OCI-LY3 (cell line): ENCODE measurements around the gene TLR9.

ENCODE experiments used
- H2AFZ ChIP-seq: fragments of 200-600, 300-600 bp; shearing (Covaris generic); 2 replicates; pipeline ENCODE4 v1.6.0; 2014; ENCODE audit warnings: antibody characterized with exemption, low read depth, low read length
- H3K27ac ChIP-seq: fragments of 200-600, 300-600 bp; sonication (generic); 2 replicates; pipeline ENCODE4 v1.5.1; 2014; ENCODE audit warnings: mild to moderate bottlenecking, low read length, moderate library complexity, mixed read lengths
- H3K27me3 ChIP-seq: fragments of 200-600, 300-600 bp; sonication (generic); 2 replicates; pipeline ENCODE4 v1.6.1; 2014; ENCODE audit warnings: low read depth, low read length, mixed read lengths
- H3K36me3 ChIP-seq: fragments of 200-600, 300-600 bp; sonication (generic); replicated peaks from 2 replicates; pipeline ENCODE3; 2014; ENCODE audit warnings: low read depth, low read length, mixed read lengths
- H3K4me1 ChIP-seq: fragments of 300-600, 200-600 bp; sonication (generic); 2 replicates; pipeline ENCODE4 v1.6.1; 2014; ENCODE audit warnings: low read length, mixed read lengths
- H3K4me2 ChIP-seq: fragments of 200-600, 300-600 bp; sonication (generic); 2 replicates; pipeline ENCODE4 v1.6.1; 2014; ENCODE audit warnings: low read length, mixed read lengths
- H3K4me3 ChIP-seq: fragments of 300-600, 200-600 bp; sonication (generic); 2 replicates; pipeline ENCODE4 v1.5.1; 2014; ENCODE audit warnings: antibody characterized with exemption, mild to moderate bottlenecking, low read length, moderate library complexity
- H3K79me2 ChIP-seq: fragments of 300-600, 200-600 bp; shearing (Covaris generic); 2 replicates; pipeline ENCODE4 v1.6.1; 2014; ENCODE audit warnings: mild to moderate bottlenecking, low read length, mixed read lengths
- H3K9ac ChIP-seq: fragments of 300-600, 200-600 bp; shearing (Covaris generic); 2 replicates; pipeline ENCODE4 v1.6.0; 2014; ENCODE audit warnings: mild to moderate bottlenecking, low read length, moderate library complexity
- H3K9me3 ChIP-seq: fragments of 200-600, 300-600 bp; shearing (Covaris generic); 2 replicates; pipeline ENCODE4 v1.6.1; 2014; ENCODE audit warnings: low read length, mixed read lengths; ENCODE audit not compliant: insufficient read depth
- H4K20me1 ChIP-seq: fragments of 200-600, 300-600 bp; sonication (generic); 2 replicates; pipeline ENCODE4 v1.6.1; 2016; ENCODE audit warnings: low read length, mixed read lengths; ENCODE audit not compliant: insufficient read depth
- EZH2phosphoT487 ChIP-seq: fragments of 200-600 bp; shearing (Covaris generic); IDR thresholded peaks from 2 replicates; pipeline ENCODE4 v1.6.1; 2018; ENCODE audit warnings: antibody characterized with exemption, mixed run types, low read depth
- TF ChIP-seq, protein P1 (sequence below): fragments of 200-600, 300-600 bp; sonication (generic); IDR thresholded peaks from 2 replicates; pipeline ENCODE4 v1.5.1; 2014; ENCODE audit warnings: antibody characterized with exemption, low read length, low read depth

Gene TLR9

DNA sequence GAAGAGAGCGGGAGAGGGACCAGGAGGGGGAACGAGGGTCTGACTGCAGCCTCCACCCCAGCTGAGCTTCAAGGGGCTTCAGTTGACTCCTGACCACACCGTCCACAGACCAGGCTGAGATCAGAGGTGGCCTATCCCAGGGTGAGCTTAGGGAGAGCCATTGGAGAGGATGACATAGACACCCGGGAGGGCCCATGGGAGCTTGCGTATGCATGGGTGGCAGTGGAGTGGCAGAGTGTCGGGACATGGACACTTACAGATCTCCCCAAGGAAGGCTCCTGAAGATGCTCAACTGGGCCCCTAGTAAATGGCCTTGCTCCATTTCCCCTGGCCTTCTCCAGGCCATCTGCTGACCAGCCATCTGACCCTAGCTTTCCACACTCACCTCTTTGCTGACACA is 40.1 kb downstream of the TLR9 start:
- Histone ChIP-seq H4K20me1 (no peaks in the 10 kb centered on the region), H3K4me3 (no peak overlapping the region), H3K4me2 (no peak overlapping the region), H3K9me3 (no peaks in the 10 kb centered on the region), H3K36me3 (no peaks in the 10 kb centered on the region), H2AFZ (no peak overlapping the region), H3K79me2 (no peaks in the 10 kb centered on the region), H3K27ac (no peak overlapping the region), H3K9ac (no peak overlapping the region), H3K27me3 (no peaks in the 10 kb centered on the region), H3K4me1 (0 out of 2 replicates have a peak, but pooled peaks cover 2% of the 10 kb centered on the region)
- TF ChIP-seq EZH2phosphoT487: no peak
- TF ChIP-seq, protein P1, sequence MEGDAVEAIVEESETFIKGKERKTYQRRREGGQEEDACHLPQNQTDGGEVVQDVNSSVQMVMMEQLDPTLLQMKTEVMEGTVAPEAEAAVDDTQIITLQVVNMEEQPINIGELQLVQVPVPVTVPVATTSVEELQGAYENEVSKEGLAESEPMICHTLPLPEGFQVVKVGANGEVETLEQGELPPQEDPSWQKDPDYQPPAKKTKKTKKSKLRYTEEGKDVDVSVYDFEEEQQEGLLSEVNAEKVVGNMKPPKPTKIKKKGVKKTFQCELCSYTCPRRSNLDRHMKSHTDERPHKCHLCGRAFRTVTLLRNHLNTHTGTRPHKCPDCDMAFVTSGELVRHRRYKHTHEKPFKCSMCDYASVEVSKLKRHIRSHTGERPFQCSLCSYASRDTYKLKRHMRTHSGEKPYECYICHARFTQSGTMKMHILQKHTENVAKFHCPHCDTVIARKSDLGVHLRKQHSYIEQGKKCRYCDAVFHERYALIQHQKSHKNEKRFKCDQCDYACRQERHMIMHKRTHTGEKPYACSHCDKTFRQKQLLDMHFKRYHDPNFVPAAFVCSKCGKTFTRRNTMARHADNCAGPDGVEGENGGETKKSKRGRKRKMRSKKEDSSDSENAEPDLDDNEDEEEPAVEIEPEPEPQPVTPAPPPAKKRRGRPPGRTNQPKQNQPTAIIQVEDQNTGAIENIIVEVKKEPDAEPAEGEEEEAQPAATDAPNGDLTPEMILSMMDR: no peak

DNA sequence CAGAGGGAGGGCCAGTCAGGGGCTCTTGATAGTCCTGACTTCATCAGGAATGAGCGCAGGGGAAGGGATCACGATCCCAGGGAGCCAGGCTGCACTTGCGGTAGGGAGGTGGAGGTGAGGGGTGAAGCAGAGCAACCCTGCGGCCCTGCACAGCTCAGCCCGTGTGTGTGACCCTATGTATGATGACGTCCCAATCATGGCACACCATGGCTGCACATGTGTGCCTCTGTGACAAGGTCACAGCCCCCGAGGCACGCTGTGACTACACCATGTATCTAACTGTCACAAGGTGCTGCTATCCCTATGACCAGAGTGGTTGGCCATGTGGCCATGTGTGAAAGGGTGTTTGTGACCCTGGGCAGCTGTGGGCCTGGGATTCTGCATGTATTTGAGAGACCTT is 40.8 kb downstream of the TLR9 start:
- no peak for TF ChIP-seq EZH2phosphoT487
- TF ChIP-seq, protein P1: no peak
- Histone ChIP-seq H2AFZ (no peak overlapping the region), H3K27me3 (no peaks in the 10 kb centered on the region), H3K9ac (no peak overlapping the region), H3K27ac (no peak overlapping the region), H3K4me3 (no peak overlapping the region), H4K20me1 (no peaks in the 10 kb centered on the region), H3K79me2 (no peaks in the 10 kb centered on the region), H3K9me3 (no peaks in the 10 kb centered on the region), H3K4me2 (no peak overlapping the region), H3K36me3 (no peaks in the 10 kb centered on the region), H3K4me1 (0 out of 2 replicates have a peak, but pooled peaks cover 2% of the 10 kb centered on the region)

- TF ChIP-seq, protein P1: no peak
- no peak for TF ChIP-seq EZH2phosphoT487
- Histone ChIP-seq H2AFZ (no peak overlapping the region), H3K9me3 (no peaks in the 10 kb centered on the region), H3K36me3 (no peaks in the 10 kb centered on the region), H3K79me2 (no peaks in the 10 kb centered on the region), H3K4me3 (no peak overlapping the region), H3K27me3 (0 out of 2 replicates have a peak, but pooled peaks cover 1% of the 10 kb centered on the region), H3K27ac (no peak overlapping the region), H4K20me1 (no peaks in the 10 kb centered on the region), H3K9ac (no peak overlapping the region), H3K4me1 (0 out of 2 replicates have a peak, but pooled peaks cover under 1% of the 10 kb centered on the region), H3K4me2 (no peak overlapping the region)
These were observed 41.5 kb downstream of the TLR9 start for GRCh38 chr3:52183786-52184445.

DNA sequence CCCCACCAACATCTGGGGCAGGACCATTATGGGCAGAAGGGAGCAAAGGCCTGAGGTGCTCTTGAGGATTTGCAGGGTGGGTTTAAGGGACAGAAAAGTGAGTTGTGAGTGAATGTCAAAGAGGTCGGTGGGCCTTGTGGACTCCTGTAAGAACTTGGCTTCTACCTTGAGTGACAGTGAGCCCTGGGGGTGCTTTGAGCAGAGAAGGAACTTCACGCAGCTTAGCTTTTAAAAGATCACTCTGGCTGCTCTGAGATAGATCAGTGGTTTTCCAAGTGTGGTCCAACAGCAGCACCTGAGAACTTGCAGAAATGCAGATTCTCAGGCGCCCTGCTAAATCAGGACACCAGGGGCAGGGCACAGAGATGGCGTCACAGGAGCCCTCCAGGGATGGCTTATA is 42.8 kb downstream of the TLR9 start:
- TF ChIP-seq, protein P1: no peak
- no peak for TF ChIP-seq EZH2phosphoT487
- no peak overlapping the region for H2AFZ ChIP-seq
- H3K9ac ChIP-seq: no peak overlapping the region

More for the DNA sequence above, 42.8 kb downstream of the TLR9 start:
- H3K4me3 ChIP-seq: no peak overlapping the region
- H3K79me2 ChIP-seq: no peaks in the 10 kb centered on the region
- no peak overlapping the region for H3K4me2 ChIP-seq
- no peaks in the 10 kb centered on the region for H3K4me1 ChIP-seq
- no peaks in the 10 kb centered on the region for H4K20me1 ChIP-seq
- no peaks in the 10 kb centered on the region for H3K36me3 ChIP-seq
- H3K9me3 ChIP-seq: no peaks in the 10 kb centered on the region
- H3K27me3 ChIP-seq: 0 out of 2 replicates have a peak, but pooled peaks cover 9% of the 10 kb centered on the region
- no peak overlapping the region for H3K27ac ChIP-seq
